Measurements from ENCODE around the gene ITLN1. TPM values are rescaled to one million over a fixed set of nuclear protein-coding genes. Genes with fewer than 3 reads are reported as not detected.

ITLN1 gene
- polyA plus RNA-seq, 1 experiment = not detected

DNA sequence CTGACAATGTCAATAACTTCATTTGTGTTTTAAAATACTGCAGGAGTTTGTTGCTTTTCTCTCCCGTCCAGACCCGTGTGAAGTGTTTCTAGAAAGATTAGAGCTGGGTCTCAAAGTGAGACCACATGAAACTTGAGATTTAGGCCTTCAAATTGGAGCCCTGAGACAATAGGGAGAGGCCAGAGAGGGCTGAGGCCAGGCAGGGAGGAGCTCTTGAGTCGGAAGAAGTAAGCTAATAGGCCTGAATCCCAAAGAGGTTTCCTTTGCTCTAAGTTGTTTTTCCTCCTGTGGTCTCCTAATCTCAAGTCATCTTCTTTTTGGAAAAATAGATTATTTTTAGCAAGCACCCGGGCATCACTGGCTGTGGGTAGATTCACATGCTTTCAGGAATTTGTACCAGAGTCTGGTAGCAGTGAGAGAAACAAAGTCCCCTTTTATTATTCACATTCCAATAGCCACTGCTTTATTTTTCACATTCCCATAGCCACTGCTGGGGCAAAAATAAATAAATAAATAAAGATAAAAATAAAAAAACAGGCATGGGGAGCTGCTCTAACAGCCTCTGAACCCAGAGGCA lies 47.9 kb downstream of the ITLN1 start:
- no peak overlapping the region for H3K27ac ChIP-seq (ENCODE audit: low read depth, low read length)
- no peak for TF ChIP-seq CTCF (IDR thresholded peaks at IDR 0.05; ENCODE audit: low read depth, low read length)
- H3K4me3 ChIP-seq (ENCODE audit: low read depth, low read length) = no peak overlapping the region
- H3K9me3 ChIP-seq (ENCODE audit: control insufficient read depth, insufficient read depth, low read length) = no peaks in the 10 kb centered on the region
- no peak for DNase-seq (ENCODE audit: low read depth, low spot score)
- no peaks in the 10 kb centered on the region for H3K27me3 ChIP-seq (ENCODE audit: control insufficient read depth, insufficient read depth, low read length)
- ChIA-PET CTCF (interaction anchor here (1.3 to 5.0 kb wide), 3 partner anchors 67 to 304 kb away, joined by 4 to 59 read pairs (median 6); partner anchors contain the start of gene ITLN2), POLR2A (no interaction called here)

DNA sequence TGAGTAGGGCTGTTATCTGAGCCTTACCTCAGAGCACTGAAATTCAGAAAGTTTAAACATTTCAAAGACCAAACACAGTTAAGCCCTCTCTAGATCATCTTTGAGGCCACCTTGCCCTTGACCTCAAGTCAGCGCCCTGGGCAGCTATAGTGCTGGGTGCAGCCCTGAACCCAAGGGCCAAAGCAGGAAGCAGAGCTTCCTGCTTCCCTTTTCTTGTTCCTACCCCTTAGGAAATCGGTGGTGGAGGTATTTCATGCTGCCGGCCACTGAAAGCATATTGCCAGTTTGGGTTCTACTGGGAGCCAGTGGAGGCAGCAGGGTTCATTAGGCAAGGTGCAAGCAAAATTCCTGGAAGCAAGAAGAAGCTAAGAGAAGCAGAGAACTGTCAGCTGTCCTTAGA lies 48.4 kb downstream of the ITLN1 start:
- CTCF ChIA-PET = interaction anchor here (1.3 to 5.0 kb wide), 4 partner anchors 68 to 304 kb away, joined by 4 to 59 read pairs (median 6); partner anchors contain the start of gene ITLN2
- H3K9me3 ChIP-seq (ENCODE audit: control insufficient read depth, insufficient read depth, low read length) = no peaks in the 10 kb centered on the region
- POLR2A ChIA-PET = no interaction called here
- DNase-seq (ENCODE audit: low read depth, low spot score) = no peak
- no peak overlapping the region for H3K27ac ChIP-seq (ENCODE audit: low read depth, low read length)
- no peak overlapping the region for H3K4me3 ChIP-seq (ENCODE audit: low read depth, low read length)
- no peaks in the 10 kb centered on the region for H3K27me3 ChIP-seq (ENCODE audit: control insufficient read depth, insufficient read depth, low read length)
- TF ChIP-seq CTCF (IDR thresholded peaks at IDR 0.05; ENCODE audit: low read depth, low read length) = no peak

GRCh38 chr1:160835751-160836150 lies 49.2 kb downstream of the ITLN1 start:
- H3K9me3 ChIP-seq (ENCODE audit: control insufficient read depth, insufficient read depth, low read length) = no peaks in the 10 kb centered on the region
- TF ChIP-seq CTCF (IDR thresholded peaks at IDR 0.05; ENCODE audit: low read depth, low read length) = no peak
- no peak overlapping the region for H3K27ac ChIP-seq (ENCODE audit: low read depth, low read length)
- no peak for DNase-seq (ENCODE audit: low read depth, low spot score)
- ChIA-PET POLR2A (no interaction called here), CTCF (interaction anchor here (1.0 to 5.0 kb wide), 7 partner anchors 12 to 302 kb away, joined by 3 to 59 read pairs (median 5); partner anchors contain the start of gene ITLN2)
- H3K27me3 ChIP-seq (ENCODE audit: control insufficient read depth, insufficient read depth, low read length) = no peaks in the 10 kb centered on the region
- no peak overlapping the region for H3K4me3 ChIP-seq (ENCODE audit: low read depth, low read length)

DNA sequence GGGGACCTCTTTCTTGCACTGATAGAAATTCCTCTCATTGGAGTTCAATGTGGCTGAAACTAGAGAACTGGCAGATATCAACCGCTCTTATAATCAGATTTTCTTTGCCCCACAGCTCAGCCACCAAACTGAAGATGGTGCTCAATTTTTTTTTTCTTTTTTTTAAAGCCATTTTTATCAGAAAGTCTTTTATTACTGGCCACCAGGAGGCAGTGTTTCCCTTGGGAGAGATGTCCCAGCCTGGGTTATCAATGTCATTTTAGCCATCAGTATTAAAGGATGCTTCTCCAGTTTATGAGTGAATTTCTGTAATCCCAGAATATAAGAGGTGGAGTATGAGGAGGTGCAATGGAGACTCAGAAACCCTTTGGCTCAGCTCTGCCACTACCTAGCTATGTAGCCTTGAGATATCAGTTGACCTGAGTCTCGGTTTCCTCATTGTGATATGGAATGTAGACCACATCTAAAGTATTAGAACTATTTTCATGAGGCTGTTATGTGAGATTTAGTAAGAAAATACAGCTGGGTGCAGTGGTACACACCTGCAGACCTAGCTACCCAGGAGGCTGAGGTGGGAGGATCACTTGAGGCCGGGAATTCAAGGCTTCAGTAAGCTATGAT lies 49.9 kb downstream of the ITLN1 start:
- no peaks in the 10 kb centered on the region for H3K27me3 ChIP-seq (ENCODE audit: control insufficient read depth, insufficient read depth, low read length)
- peak; percentile 2 for DNase-seq (ENCODE audit: low read depth, low spot score)
- H3K4me3 ChIP-seq (ENCODE audit: low read depth, low read length) = no peak overlapping the region
- ChIA-PET POLR2A (no interaction called here), CTCF (interaction anchor here (0.6 to 5.0 kb wide), 13 partner anchors 11 to 312 kb away, joined by 3 to 59 read pairs (median 3); partner anchors contain the start of gene ITLN2)
- no peaks in the 10 kb centered on the region for H3K9me3 ChIP-seq (ENCODE audit: control insufficient read depth, insufficient read depth, low read length)
- no peak overlapping the region for H3K27ac ChIP-seq (ENCODE audit: low read depth, low read length)
- peak; percentile 61 for TF ChIP-seq CTCF (IDR thresholded peaks at IDR 0.05; ENCODE audit: low read depth, low read length)
